Activated CD4-positive, alpha-beta T cell treated with anti-CD3 and anti-CD28 coated beads, Interleukin-2, amount 10 ng/mL, durations not matched to agents 24 days and 14 days (primary cell): Measurements from ENCODE around the gene HS2ST1. TPM values are rescaled to one million over a fixed set of nuclear protein-coding genes. Genes with fewer than 3 reads are reported as not detected.

Source experiments
- DNase-seq: peaks from one replicate; pipeline ENCODE4 v3.0.0; 2022
- H3K27ac Mint-ChIP-seq: one replicate; pipeline ENCODE4 v1.8.0; 2022; ENCODE audit warnings: mild to moderate bottlenecking, mixed read lengths
- H3K27me3 Mint-ChIP-seq: one replicate; pipeline ENCODE4 v1.8.0; 2022; ENCODE audit warnings: mixed read lengths
- H3K36me3 Mint-ChIP-seq: one replicate; pipeline ENCODE4 v1.8.0; 2022; ENCODE audit warnings: low read depth, mild to moderate bottlenecking, mixed read lengths
- H3K4me1 Mint-ChIP-seq: one replicate; pipeline ENCODE4 v1.8.0; 2021; ENCODE audit warnings: mixed read lengths
- H3K4me3 Mint-ChIP-seq: one replicate; pipeline ENCODE4 v1.8.0; 2022; ENCODE audit warnings: mild to moderate bottlenecking, moderate library complexity, mixed read lengths
- H3K9me3 Mint-ChIP-seq: one replicate; pipeline ENCODE4 v1.8.0; 2021; ENCODE audit warnings: mixed read lengths
- intact Hi-C: fragments of 100-400 bp; cut with micrococcal nuclease; formaldehyde crosslinking; loops from one replicate; pipeline ENCODE4 v1.15.1; 2023
- total RNA-seq: library from RNA; stranded (reverse); gene quantifications from 2 replicates; pipeline ENCODE4 v1.2.3, GENCODE V29; 2022

Gene HS2ST1
- total RNA-seq, 1 donor from 2014 or later: 15.8 TPM

DNA sequence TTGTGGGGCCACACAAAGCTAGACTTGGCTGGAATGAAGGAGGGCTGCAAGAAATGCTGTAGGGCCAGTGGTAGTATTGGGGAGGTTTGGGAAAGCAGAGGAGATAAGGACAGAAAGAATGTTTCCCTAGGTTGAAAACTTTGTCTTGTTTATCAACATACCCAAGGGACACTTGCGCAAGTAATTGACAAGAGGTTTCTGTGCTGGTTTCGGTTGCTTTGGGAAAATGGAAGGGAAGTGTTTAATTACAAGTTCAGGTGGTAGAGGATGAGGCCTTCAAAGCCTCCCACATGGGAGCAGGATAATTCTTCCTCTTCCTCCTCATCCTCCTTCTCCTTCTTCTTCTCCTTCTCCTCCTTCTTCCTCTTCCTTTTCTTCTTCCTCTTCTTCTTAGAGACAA lies 232.1 kb downstream of the HS2ST1 start:
- Mint-ChIP-seq H3K4me3 (no peak overlapping the region), H3K27ac (no peak overlapping the region), H3K27me3 (peaks cover 46% of the 10 kb centered on the region), H3K36me3 (no peaks in the 10 kb centered on the region), H3K4me1 (peaks cover 5% of the 10 kb centered on the region), H3K9me3 (no peaks in the 10 kb centered on the region)
- intact Hi-C loops: no loop called here
- DNase-seq: no peak

DNA sequence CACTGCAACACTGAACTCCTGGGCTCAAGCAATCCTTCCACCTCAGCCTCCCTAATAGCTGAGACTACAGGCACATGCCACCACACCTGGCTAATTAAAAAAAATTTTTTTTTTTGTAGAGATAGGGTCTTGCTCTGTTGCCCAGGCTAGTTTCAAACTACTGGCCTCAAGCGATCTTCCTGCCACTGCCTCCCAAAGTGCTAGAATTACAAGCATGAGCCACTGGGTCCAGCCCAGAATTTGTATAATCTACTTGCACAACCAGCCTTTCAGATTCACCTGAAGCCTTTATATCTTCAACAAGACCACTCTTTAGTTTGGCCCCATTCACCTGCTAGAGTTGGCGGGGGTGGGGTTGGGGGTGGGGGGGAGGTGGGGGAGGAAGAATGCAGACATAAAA lies 232.6 kb downstream of the HS2ST1 start:
- peaks cover 9% of the 10 kb centered on the region for H3K4me1 Mint-ChIP-seq
- no peaks in the 10 kb centered on the region for H3K9me3 Mint-ChIP-seq
- H3K27ac Mint-ChIP-seq: no peak overlapping the region
- no peak overlapping the region for H3K4me3 Mint-ChIP-seq
- no peak for DNase-seq
- H3K27me3 Mint-ChIP-seq: peaks cover 51% of the 10 kb centered on the region
- intact Hi-C loops: no loop called here
- H3K36me3 Mint-ChIP-seq: no peaks in the 10 kb centered on the region

DNA sequence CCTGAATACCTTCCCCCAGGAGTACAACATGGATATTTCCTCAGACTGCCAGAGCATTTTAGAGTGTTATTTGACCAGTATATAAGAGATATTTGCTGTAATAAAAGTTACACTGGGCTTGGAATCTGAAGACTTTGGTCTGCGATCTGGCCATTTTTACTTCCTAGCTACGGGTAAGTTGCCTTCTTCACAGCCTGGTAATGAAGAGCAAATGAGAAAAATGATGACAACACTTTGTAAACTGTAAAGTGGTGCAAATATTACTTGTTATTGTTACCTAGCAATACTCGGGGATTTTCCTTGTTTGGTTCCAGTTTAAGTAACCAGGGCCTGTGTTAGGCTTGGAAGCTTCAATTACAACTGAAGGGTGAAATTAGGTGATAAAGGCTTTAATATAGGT lies 233.4 kb downstream of the HS2ST1 start:
- H3K4me3 Mint-ChIP-seq: no peak overlapping the region
- no peak for DNase-seq
- intact Hi-C loops: no loop called here
- no peaks in the 10 kb centered on the region for H3K36me3 Mint-ChIP-seq
- peaks cover 14% of the 10 kb centered on the region for H3K4me1 Mint-ChIP-seq
- H3K27me3 Mint-ChIP-seq: peaks cover 58% of the 10 kb centered on the region
- no peaks in the 10 kb centered on the region for H3K9me3 Mint-ChIP-seq
- no peak overlapping the region for H3K27ac Mint-ChIP-seq

- H3K36me3 Mint-ChIP-seq: no peaks in the 10 kb centered on the region
- no peaks in the 10 kb centered on the region for H3K9me3 Mint-ChIP-seq
- H3K27me3 Mint-ChIP-seq: peaks cover 61% of the 10 kb centered on the region
- DNase-seq: no peak
- H3K4me1 Mint-ChIP-seq: peaks cover 14% of the 10 kb centered on the region
- no peak overlapping the region for H3K4me3 Mint-ChIP-seq
- H3K27ac Mint-ChIP-seq: no peak overlapping the region
- intact Hi-C loops: no loop called here
Observed at GRCh38 chr1:87148661-87149060, 234.2 kb downstream of the HS2ST1 start.

GRCh38 chr1:87149241-87150041 lies 235.0 kb downstream of the HS2ST1 start:
- intact Hi-C loops: loop anchor here (2.0 to 10.0 kb wide), 2 partner anchors 179 to 445 kb away; partner anchors contain the start of genes LMO4 and SH3GLB1
- no peak overlapping the region for H3K4me3 Mint-ChIP-seq
- no peak for DNase-seq
- no peaks in the 10 kb centered on the region for H3K9me3 Mint-ChIP-seq
- H3K27me3 Mint-ChIP-seq: peaks cover 61% of the 10 kb centered on the region
- H3K36me3 Mint-ChIP-seq: no peaks in the 10 kb centered on the region
- no peak overlapping the region for H3K27ac Mint-ChIP-seq
- peaks cover 14% of the 10 kb centered on the region for H3K4me1 Mint-ChIP-seq

DNA sequence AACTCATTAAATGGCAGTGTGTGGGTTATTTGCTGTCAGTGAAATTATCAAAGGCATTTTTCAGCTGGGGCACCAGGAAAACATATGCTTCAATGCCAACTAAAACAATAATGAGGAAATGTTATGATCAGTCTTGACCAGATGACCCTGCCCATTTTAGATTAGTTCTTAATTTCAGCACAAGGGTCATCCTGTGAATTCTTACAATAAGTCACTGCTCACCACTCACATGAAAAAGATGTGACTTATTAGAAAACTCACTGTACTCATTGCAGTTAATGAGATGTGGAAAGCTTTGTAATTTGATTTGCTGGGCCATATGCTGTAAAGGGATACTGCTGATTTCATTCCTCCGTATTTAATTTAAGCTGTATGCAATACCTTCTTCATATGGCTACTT lies 235.7 kb downstream of the HS2ST1 start:
- Mint-ChIP-seq H3K9me3 (no peaks in the 10 kb centered on the region), H3K36me3 (no peaks in the 10 kb centered on the region), H3K4me3 (no peak overlapping the region), H3K4me1 (peaks cover 14% of the 10 kb centered on the region), H3K27ac (no peak overlapping the region), H3K27me3 (peaks cover 60% of the 10 kb centered on the region)
- no peak for DNase-seq
- intact Hi-C loops: loop anchor here (2.0 to 10.0 kb wide), 2 partner anchors 179 to 445 kb away; partner anchors contain the start of genes LMO4 and SH3GLB1

GRCh38 chr1:87151500-87152421 lies 237.3 kb downstream of the HS2ST1 start:
- H3K4me3 Mint-ChIP-seq: peak overlapping the region; percentile 79
- H3K27me3 Mint-ChIP-seq: peaks cover 51% of the 10 kb centered on the region
- H3K4me1 Mint-ChIP-seq: peaks cover 14% of the 10 kb centered on the region
- peak overlapping the region; percentile 56 for H3K27ac Mint-ChIP-seq
- no peaks in the 10 kb centered on the region for H3K36me3 Mint-ChIP-seq
- intact Hi-C loops: loop anchor here (2.0 to 10.0 kb wide), 3 partner anchors 19 to 447 kb away; partner anchors contain the start of genes LMO4 and SH3GLB1
- DNase-seq: peak; percentile 71
- H3K9me3 Mint-ChIP-seq: no peaks in the 10 kb centered on the region

DNA sequence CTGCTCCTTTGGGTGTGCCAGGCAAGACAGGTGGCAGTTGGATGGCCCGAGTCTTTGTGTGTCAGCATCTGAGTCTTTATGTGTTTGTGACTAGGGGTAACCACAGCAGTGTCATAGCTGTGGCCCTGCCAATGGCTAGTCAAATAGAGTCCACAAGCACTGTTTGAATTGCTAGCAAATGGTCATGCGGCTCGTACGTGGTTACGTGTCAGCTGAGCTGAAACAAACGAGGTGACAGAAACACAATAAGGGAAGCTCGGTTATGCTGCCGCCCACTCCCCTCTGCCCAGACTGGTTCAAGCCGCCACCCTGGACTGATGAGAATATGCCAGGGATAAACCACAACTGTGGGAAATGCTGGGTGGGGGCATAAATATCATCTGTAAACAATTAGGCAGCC lies 239.9 kb downstream of the HS2ST1 start:
- Mint-ChIP-seq H3K4me1 (peaks cover 14% of the 10 kb centered on the region), H3K27me3 (peaks cover 33% of the 10 kb centered on the region), H3K36me3 (no peaks in the 10 kb centered on the region), H3K27ac (no peak overlapping the region), H3K9me3 (no peaks in the 10 kb centered on the region), H3K4me3 (no peak overlapping the region)
- intact Hi-C loops: loop anchor here (10.0 kb wide), 1 partner anchor 450 kb away; the partner anchor contains the start of gene SH3GLB1
- no peak for DNase-seq

DNA sequence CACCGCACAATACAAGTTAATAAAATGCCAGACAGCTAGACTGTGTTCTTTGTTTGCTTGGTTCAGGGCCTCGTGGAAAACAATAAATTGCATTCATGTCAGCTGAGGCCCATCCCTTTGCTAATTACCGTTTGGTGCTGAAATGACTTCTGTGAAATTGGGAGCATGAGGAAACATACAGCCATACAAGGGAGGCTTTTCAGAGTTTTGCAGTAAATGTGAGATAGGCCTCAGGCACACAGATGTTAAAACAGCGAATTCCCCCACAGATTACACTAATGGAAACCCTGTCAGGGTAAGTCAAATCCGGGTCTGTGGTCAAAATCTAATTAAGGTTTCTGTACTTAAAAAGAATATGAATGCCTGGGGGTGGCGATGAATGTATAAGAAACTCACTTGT lies 240.7 kb downstream of the HS2ST1 start:
- intact Hi-C loops: loop anchor here (10.0 kb wide), 1 partner anchor 450 kb away; the partner anchor contains the start of gene SH3GLB1
- Mint-ChIP-seq H3K4me1 (peaks cover 14% of the 10 kb centered on the region), H3K4me3 (no peak overlapping the region), H3K36me3 (no peaks in the 10 kb centered on the region), H3K9me3 (no peaks in the 10 kb centered on the region), H3K27me3 (peaks cover 29% of the 10 kb centered on the region), H3K27ac (no peak overlapping the region)
- DNase-seq: no peak

DNA sequence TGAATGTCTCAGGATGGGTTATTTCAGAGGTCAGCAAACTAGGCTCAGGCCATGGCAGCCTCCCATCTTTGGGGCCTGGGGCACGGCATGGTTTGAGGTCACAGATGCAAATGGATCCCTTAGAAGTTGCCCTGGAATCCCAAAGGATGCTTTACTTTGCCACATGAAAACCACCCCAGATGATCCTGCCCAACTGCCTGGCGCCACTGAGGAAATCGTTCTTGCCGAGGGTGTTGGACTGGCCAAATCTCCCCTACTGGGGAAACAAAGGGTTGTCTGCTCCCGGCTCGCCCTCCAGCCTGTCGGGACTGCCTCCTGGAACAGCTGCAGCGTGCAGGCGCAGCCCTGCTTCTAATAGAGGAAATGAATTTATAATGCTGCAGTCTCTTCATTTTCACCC lies 241.2 kb downstream of the HS2ST1 start:
- H3K27ac Mint-ChIP-seq: no peak overlapping the region

DNA sequence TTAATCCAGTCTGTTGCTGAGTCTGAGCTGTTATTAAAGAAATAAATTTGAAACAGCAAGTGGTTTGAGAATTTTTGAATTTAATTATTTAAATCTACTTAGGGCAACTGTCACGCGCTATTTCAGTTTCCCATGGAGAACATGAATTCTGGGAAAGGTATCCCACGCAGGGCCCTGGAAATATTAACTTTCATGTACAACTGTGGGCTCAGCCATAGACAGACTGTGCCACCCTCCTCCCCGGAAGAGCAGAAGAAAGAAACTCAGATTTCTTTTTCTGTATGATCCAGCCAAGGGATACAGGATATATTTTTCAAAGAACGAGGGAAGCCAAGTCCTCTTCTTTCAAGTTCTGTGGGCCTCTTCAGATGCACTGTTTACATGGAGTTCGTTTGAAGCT lies 241.7 kb downstream of the HS2ST1 start:
- no peak overlapping the region for H3K27ac Mint-ChIP-seq
- H3K4me1 Mint-ChIP-seq: peaks cover 13% of the 10 kb centered on the region
- DNase-seq: no peak
- no peaks in the 10 kb centered on the region for H3K36me3 Mint-ChIP-seq
- intact Hi-C loops: loop anchor here (10.0 kb wide), 1 partner anchor 451 kb away; the partner anchor contains the start of gene SH3GLB1
- H3K27me3 Mint-ChIP-seq: peaks cover 26% of the 10 kb centered on the region
- H3K4me3 Mint-ChIP-seq: no peak overlapping the region
- H3K9me3 Mint-ChIP-seq: no peaks in the 10 kb centered on the region

More for the DNA sequence above, 241.2 kb downstream of the HS2ST1 start:
- H3K9me3 Mint-ChIP-seq: no peaks in the 10 kb centered on the region
- H3K4me3 Mint-ChIP-seq: no peak overlapping the region
- no peak for DNase-seq
- no peaks in the 10 kb centered on the region for H3K36me3 Mint-ChIP-seq
- peaks cover 29% of the 10 kb centered on the region for H3K27me3 Mint-ChIP-seq
- H3K4me1 Mint-ChIP-seq: peaks cover 14% of the 10 kb centered on the region
- intact Hi-C loops: loop anchor here (10.0 kb wide), 1 partner anchor 451 kb away; the partner anchor contains the start of gene SH3GLB1

GRCh38 chr1:87159378-87159915 lies 245.0 kb downstream of the HS2ST1 start:
- Mint-ChIP-seq H3K36me3 (no peaks in the 10 kb centered on the region), H3K27me3 (peaks cover 9% of the 10 kb centered on the region), H3K9me3 (no peaks in the 10 kb centered on the region), H3K4me3 (no peak overlapping the region), H3K27ac (no peak overlapping the region), H3K4me1 (no peaks in the 10 kb centered on the region)
- intact Hi-C loops: loop anchor here (10.0 kb wide), 1 partner anchor 455 kb away; the partner anchor contains the start of gene SH3GLB1
- no peak for DNase-seq
